Spleen (tissue), 11 donors: ENCODE data around the gene MYCN. TPM values are rescaled to one million over a fixed set of nuclear protein-coding genes. Genes with fewer than 3 reads are reported as not detected.

Source experiments
- DNase-seq: peaks from one replicate; pipeline ENCODE4 v3.0.0-alpha.2; 2020
- H3K27ac ChIP-seq, 8 donors: fragments of 200-600 bp; sonication (generic) in 7 of 8; 1 replicate in 4 of 8; 2 replicates in 4 of 8; pipeline versions ENCODE4 v1.5.0 to v1.8.0; 2016 to 2021; ENCODE audit warnings: inconsistent platforms in 4 of 8, mild to moderate bottlenecking in 4 of 8, moderate library complexity in 1 of 8
- H3K27me3 ChIP-seq, 7 donors: fragments of 200-600 bp; sonication (generic) in 6 of 7; replicated peaks in 1 of 7; 1 replicate in 4 of 7; 2 replicates in 3 of 7; pipeline versions ENCODE4 v1.5.0 to v1.8.0; 2016 to 2021; ENCODE audit warnings: inconsistent platforms in 3 of 7, mild to moderate bottlenecking in 1 of 7
- H3K36me3 ChIP-seq, 6 donors: fragments of 200-600 bp; sonication (generic) in 5 of 6; 1 replicate in 4 of 6; 2 replicates in 2 of 6; pipeline versions ENCODE4 v1.5.0 to v1.8.0; 2016 to 2021; ENCODE audit warnings: inconsistent platforms in 2 of 6
- H3K4me1 ChIP-seq, 6 donors: fragments of 200-600 bp; sonication (generic) in 5 of 6; 1 replicate in 3 of 6; 2 replicates in 3 of 6; pipeline versions ENCODE4 v1.5.0 to v1.8.0; 2016 to 2021; ENCODE audit warnings: inconsistent platforms in 3 of 6
- H3K4me3 ChIP-seq, 8 donors: fragments of 200-600 bp; sonication (generic) in 7 of 8; 1 replicate in 4 of 8; 2 replicates in 4 of 8; pipeline versions ENCODE4 v1.5.0 to v1.8.0; 2016 to 2021; ENCODE audit warnings: inconsistent platforms in 4 of 8, mild to moderate bottlenecking in 4 of 8, moderate library complexity in 2 of 8
- H3K9me3 ChIP-seq, 8 donors: fragments of 200-600 bp; sonication (generic) in 7 of 8; 1 replicate in 4 of 8; 2 replicates in 4 of 8; pipeline versions ENCODE4 v1.5.0 to v1.8.0; 2016 to 2021; ENCODE audit warnings: inconsistent platforms in 4 of 8
- POLR2A ChIP-seq, 3 donors: fragments of 450-650 bp; IDR thresholded peaks; one replicate each; pipeline ENCODE4 v1.5.1; 2017; ENCODE audit warnings: antibody characterized with exemption in 3 of 3, mild to moderate bottlenecking in 1 of 3
- POLR2AphosphoS5 ChIP-seq, 3 donors: sonication (generic); formaldehyde crosslinking; IDR thresholded peaks; one replicate each; pipeline ENCODE4 v1.5.1; 2017; ENCODE audit warnings: antibody characterized with exemption in 3 of 3
- WGBS, 5 donors: extraction: QIAGEN DNeasy Blood & Tissue Kit in 3 of 5; methylation state at CpG; one replicate each; pipeline versions ENCODE4 v1.1.5 to v1.1.7; 2013 to 2018; 5-methylcytosine and 5-hydroxymethylcytosine counted together
- intact Hi-C: fragments of 100-400 bp; cut with DNase I; formaldehyde crosslinking; loops from one replicate; pipeline ENCODE4 v1.15.0; 2023; ENCODE audit warnings: low total_unique reads
- polyA plus RNA-seq, 3 donors: library from polyadenylated mRNA; stranded (reverse); fragments of 200-250 nt; gene quantifications; one replicate each; pipeline ENCODE4 v1.2.1, GENCODE V29; 2013
- total RNA-seq, 7 donors: library from RNA; depleted of rRNA in 3 of 7; stranded (reverse); fragments of >200 nt in 3 of 7; fragmentation: NEBNext Ultra II Directional in 4 of 7; extraction: Animal tissue kit (Norgen Biotek cat#: 25700) in 4 of 7; gene quantifications; one replicate each; pipeline versions ENCODE4 v1.1.0 to v1.2.1, GENCODE V29; 2016 to 2021
- TF ChIP-seq, protein P1 (sequence below), 11 experiments: fragments of 200-600 bp in 7 of 11; fragments of 450-650 bp in 4 of 11; sonication (generic) in 4 of 11; IDR thresholded peaks in 8 of 11; conservative IDR thresholded peaks in 3 of 11; 1 replicate in 7 of 11; 2 replicates in 4 of 11; pipeline versions ENCODE4 v1.4.0 to v1.8.0; 2016 to 2021; ENCODE audit warnings: antibody characterized with exemption in 11 of 11, inconsistent platforms in 4 of 11, mild to moderate bottlenecking in 1 of 11
- donor health status: healthy with polysubstance abuse.
- donor health status: DM: no; HTN: no; CAD: no; lungs with moderate emphysema.
- donor health status: DM: no; HTN: no; CAD: no.
- donor health status: Bipolar disorder and iron deficiency.
- donor health status: healthy.
- donor health status: DM: no; HTN: no; CAD: no.
- donor health status: DM: yes; HTN: yes; CAD: no.

Gene MYCN
- total and polyA plus RNA-seq, 10 donors: 0.03 to 1.3 (median 0.33) TPM; not detected in 2

DNA sequence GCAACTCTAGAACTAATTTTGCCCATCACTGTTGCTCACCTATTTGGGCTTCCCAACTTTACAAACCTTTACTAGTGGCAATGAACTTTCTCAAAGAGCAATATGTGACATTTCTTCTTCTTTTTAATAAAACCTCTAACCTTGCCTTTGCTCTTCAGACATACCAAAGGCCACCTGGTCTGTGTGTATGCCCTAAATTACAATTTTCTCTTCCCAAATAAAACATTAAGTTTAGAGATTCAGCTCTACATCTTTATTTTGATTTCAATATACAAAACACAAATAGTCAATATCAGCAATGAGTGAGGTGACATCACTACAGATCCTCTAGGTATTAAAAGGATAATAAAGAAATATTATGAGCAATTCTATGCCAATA is 35.1 kb upstream of the MYCN start:
- intact Hi-C loops: no loop called here
- H3K4me3 ChIP-seq: no peak overlapping the region
- DNase-seq: no peak
- TF ChIP-seq, protein P1, sequence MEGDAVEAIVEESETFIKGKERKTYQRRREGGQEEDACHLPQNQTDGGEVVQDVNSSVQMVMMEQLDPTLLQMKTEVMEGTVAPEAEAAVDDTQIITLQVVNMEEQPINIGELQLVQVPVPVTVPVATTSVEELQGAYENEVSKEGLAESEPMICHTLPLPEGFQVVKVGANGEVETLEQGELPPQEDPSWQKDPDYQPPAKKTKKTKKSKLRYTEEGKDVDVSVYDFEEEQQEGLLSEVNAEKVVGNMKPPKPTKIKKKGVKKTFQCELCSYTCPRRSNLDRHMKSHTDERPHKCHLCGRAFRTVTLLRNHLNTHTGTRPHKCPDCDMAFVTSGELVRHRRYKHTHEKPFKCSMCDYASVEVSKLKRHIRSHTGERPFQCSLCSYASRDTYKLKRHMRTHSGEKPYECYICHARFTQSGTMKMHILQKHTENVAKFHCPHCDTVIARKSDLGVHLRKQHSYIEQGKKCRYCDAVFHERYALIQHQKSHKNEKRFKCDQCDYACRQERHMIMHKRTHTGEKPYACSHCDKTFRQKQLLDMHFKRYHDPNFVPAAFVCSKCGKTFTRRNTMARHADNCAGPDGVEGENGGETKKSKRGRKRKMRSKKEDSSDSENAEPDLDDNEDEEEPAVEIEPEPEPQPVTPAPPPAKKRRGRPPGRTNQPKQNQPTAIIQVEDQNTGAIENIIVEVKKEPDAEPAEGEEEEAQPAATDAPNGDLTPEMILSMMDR (IDR thresholded peaks at IDR 0.05 in 8 of 11, conservative IDR thresholded peaks at IDR 0.05 in 3 of 11): no peak
- TF ChIP-seq POLR2A (IDR thresholded peaks at IDR 0.05) (no peak), POLR2AphosphoS5 (IDR thresholded peaks at IDR 0.05) (no peak)
- peaks cover 0 to 3% (median 0%) of the 10 kb centered on the region in 7 donors for H3K27me3 ChIP-seq
- peaks cover 0 to 14% (median 3%) of the 10 kb centered on the region in 8 donors for H3K9me3 ChIP-seq
- H3K36me3 ChIP-seq: no peaks in the 10 kb centered on the region
- no peaks in the 10 kb centered on the region for H3K4me1 ChIP-seq
- no peak overlapping the region for H3K27ac ChIP-seq

DNA sequence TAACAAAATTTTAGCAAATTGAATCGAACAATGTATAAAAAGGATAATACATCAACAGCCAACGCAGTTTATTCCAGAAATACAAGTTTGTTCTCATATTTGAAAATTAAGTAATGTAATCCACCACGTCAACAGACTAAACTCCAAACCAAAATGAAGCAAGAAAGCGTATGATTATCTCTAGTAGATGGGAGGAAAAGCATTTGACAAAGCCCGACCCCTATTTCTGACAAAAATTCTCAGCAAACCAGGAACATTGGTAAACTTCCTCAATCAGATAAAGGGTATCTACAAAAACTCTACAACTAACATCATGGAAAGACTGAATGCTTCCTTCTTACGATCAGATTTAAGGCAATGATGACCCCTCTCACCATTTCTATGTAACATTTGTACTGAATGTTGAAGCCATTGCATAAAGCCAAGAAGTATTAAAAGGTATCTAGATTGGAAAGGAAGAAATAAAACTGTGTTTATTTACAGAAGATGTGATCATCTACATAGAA is 34.3 kb upstream of the MYCN start:
- WGBS, 5 donors: 72 to 93% (median 75%) methylated on average over 6 of the region's 6 CpGs
- no peak overlapping the region for H3K4me3 ChIP-seq
- H3K27me3 ChIP-seq: peaks cover 0 to 3% (median 0%) of the 10 kb centered on the region in 7 donors
- TF ChIP-seq POLR2A (IDR thresholded peaks at IDR 0.05): no peak
- TF ChIP-seq, protein P1 (IDR thresholded peaks at IDR 0.05 in 8 of 11, conservative IDR thresholded peaks at IDR 0.05 in 3 of 11): no peak
- TF ChIP-seq POLR2AphosphoS5 (IDR thresholded peaks at IDR 0.05): no peak
- no peaks in the 10 kb centered on the region for H3K36me3 ChIP-seq
- H3K4me1 ChIP-seq: no peaks in the 10 kb centered on the region
- peaks cover 0 to 10% (median 1%) of the 10 kb centered on the region in 8 donors for H3K9me3 ChIP-seq
- no peak for DNase-seq
- no peak overlapping the region for H3K27ac ChIP-seq
- intact Hi-C loops: no loop called here

DNA sequence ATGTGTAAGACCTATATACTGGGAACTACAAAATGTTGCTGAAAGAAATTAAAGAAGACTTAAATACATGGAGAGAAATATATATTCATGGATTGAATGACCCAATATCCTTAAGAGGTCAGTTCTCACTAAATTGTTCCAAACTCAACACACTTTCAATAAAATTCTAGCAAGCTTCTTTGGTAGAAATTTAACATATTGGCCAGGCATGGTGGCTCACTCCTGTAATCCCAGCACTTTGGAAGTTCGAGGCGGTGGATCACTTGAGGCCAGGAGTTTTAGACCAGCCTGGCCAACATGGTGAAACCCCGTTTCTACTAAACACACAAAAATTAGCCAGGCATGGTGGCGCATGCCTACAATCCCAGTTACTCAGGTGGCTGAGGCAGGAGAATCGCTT is 33.6 kb upstream of the MYCN start:
- H3K27ac ChIP-seq: no peak overlapping the region
- intact Hi-C loops: no loop called here
- WGBS, 5 donors: 89 to 95% (median 91%) methylated on average over 5 of the region's 5 CpGs

More for the DNA sequence above, 33.6 kb upstream of the MYCN start:
- TF ChIP-seq, protein P1 (IDR thresholded peaks at IDR 0.05 in 8 of 11, conservative IDR thresholded peaks at IDR 0.05 in 3 of 11): no peak
- no peak for TF ChIP-seq POLR2A (IDR thresholded peaks at IDR 0.05)
- TF ChIP-seq POLR2AphosphoS5 (IDR thresholded peaks at IDR 0.05): no peak
- Histone ChIP-seq H3K4me1 (no peaks in the 10 kb centered on the region), H3K36me3 (no peaks in the 10 kb centered on the region), H3K27me3 (peaks cover 0 to 3% (median 0%) of the 10 kb centered on the region in 7 donors), H3K4me3 (no peak overlapping the region), H3K9me3 (peaks cover 0 to 4% (median 0%) of the 10 kb centered on the region in 8 donors)
- DNase-seq: no peak
